Astrocyte (in vitro differentiated cells and primary cell): ENCODE data around the gene MACC1.

Source experiments
- CTCF ChIP-seq: IDR thresholded peaks from 2 replicates; pipeline ENCODE4 v1.5.1; 2011; ENCODE audit warnings: low read depth, mild to moderate bottlenecking, inconsistent platforms, low read length, moderate library complexity; ENCODE audit not compliant: insufficient read depth
- EZH2 ChIP-seq: IDR thresholded peaks from 2 replicates; pipeline ENCODE4 v1.6.1; 2012; ENCODE audit warnings: mild to moderate bottlenecking, low read length, inconsistent platforms; ENCODE audit not compliant: insufficient read depth

- TF ChIP-seq CTCF (no peak), EZH2 (no peak)
Measured at GRCh38 chr7:20219446-20220292, 2.5 kb upstream of the MACC1 start.
